SK-N-SH treated with all-trans-retinoic acid at 6 μM for 48 hours (cell line): ENCODE data around the gene ZFHX3.

ENCODE experiments used
- ATAC-seq: fragments of 200-7000 bp; cut with Tn5 transposase; 3 replicates; pipeline ENCODE4 v1.9.1; 2020; ENCODE audit warnings: mild to moderate bottlenecking, moderate library complexity
- BACH2 ChIP-seq: fragments of 250-450 bp; sonication (Bioruptor Pico); IDR thresholded peaks from 2 replicates; pipeline ENCODE4 v1.9.0; 2021; ENCODE audit warnings: mild to moderate bottlenecking, borderline replicate concordance
- CREB5 ChIP-seq: fragments of 250-450 bp; sonication (Bioruptor Pico); IDR thresholded peaks from 2 replicates; pipeline ENCODE4 v1.5.1; 2020; ENCODE audit warnings: low read depth, mild to moderate bottlenecking, moderate library complexity
- CSDC2 ChIP-seq: fragments of 250-450 bp; sonication (Bioruptor Pico); IDR thresholded peaks from 2 replicates; pipeline ENCODE4 v1.5.0; 2020; ENCODE audit warnings: mild to moderate bottlenecking, moderate library complexity
- CSRNP3 ChIP-seq: fragments of 250-450 bp; sonication (Bioruptor Pico); IDR thresholded peaks from 2 replicates; pipeline ENCODE4 v1.5.1; 2021; ENCODE audit warnings: mild to moderate bottlenecking, moderate library complexity
- ESRRG ChIP-seq: fragments of 250-450 bp; sonication (Bioruptor Pico); IDR thresholded peaks from 2 replicates; pipeline ENCODE4 v1.6.1; 2021; ENCODE audit warnings: mild to moderate bottlenecking
- OSR1 ChIP-seq: fragments of 250-450 bp; sonication (Bioruptor Pico); IDR thresholded peaks from 2 replicates; pipeline ENCODE4 v1.8.0; 2022; ENCODE audit warnings: moderate library complexity, mild to moderate bottlenecking, inconsistent platforms
- PATZ1 ChIP-seq: fragments of 250-450 bp; sonication (Bioruptor Pico); IDR thresholded peaks from 2 replicates; pipeline ENCODE4 v1.8.0; 2020; ENCODE audit warnings: mild to moderate bottlenecking, moderate library complexity, borderline replicate concordance
- POU6F1 ChIP-seq: fragments of 250-450 bp; sonication (Bioruptor Pico); IDR thresholded peaks from 2 replicates; pipeline ENCODE4 v1.8.0; 2021; ENCODE audit warnings: low read depth, mild to moderate bottlenecking, moderate library complexity, borderline replicate concordance
- PPARA ChIP-seq: fragments of 250-450 bp; sonication (Bioruptor Pico); IDR thresholded peaks from 2 replicates; pipeline ENCODE4 v1.5.0; 2020; ENCODE audit warnings: mild to moderate bottlenecking, borderline replicate concordance
- RARB ChIP-seq: fragments of 250-450 bp; sonication (Bioruptor Pico); IDR thresholded peaks from 2 replicates; pipeline ENCODE4 v1.8.0; 2021; ENCODE audit warnings: mild to moderate bottlenecking, moderate library complexity
- SNAI2 ChIP-seq: fragments of 250-450 bp; sonication (Bioruptor Pico); IDR thresholded peaks from 2 replicates; pipeline ENCODE4 v1.5.0; 2020; ENCODE audit warnings: mild to moderate bottlenecking, moderate library complexity
- TOX ChIP-seq: fragments of 250-450 bp; sonication (Bioruptor Pico); IDR thresholded peaks from 2 replicates; pipeline ENCODE4 v1.8.0; 2021; ENCODE audit warnings: mild to moderate bottlenecking, moderate library complexity, borderline replicate concordance
- TSHZ2 ChIP-seq: fragments of 250-450 bp; sonication (Bioruptor Pico); IDR thresholded peaks from 2 replicates; pipeline ENCODE4 v1.5.0; 2020; ENCODE audit warnings: mild to moderate bottlenecking, moderate library complexity
- ZC3H10 ChIP-seq: fragments of 250-450 bp; sonication (Bioruptor Pico); IDR thresholded peaks from 2 replicates; pipeline ENCODE4 v1.5.1; 2021; ENCODE audit warnings: mild to moderate bottlenecking, moderate library complexity
- ZFP3 ChIP-seq: fragments of 250-450 bp; sonication (Bioruptor Pico); IDR thresholded peaks from 2 replicates; pipeline ENCODE4 v1.5.0; 2020; ENCODE audit warnings: mild to moderate bottlenecking, moderate library complexity
- ZFP30 ChIP-seq: fragments of 450-650 bp; formaldehyde crosslinking; IDR thresholded peaks from 2 replicates; pipeline ENCODE4 v1.5.0; 2022; ENCODE audit warnings: mild to moderate bottlenecking, moderate library complexity
- ZNF565 ChIP-seq: fragments of 450-650 bp; formaldehyde crosslinking; conservative IDR thresholded peaks from 2 replicates; pipeline ENCODE4 v1.5.0; 2020; ENCODE audit warnings: low read depth, mild to moderate bottlenecking, moderate library complexity
- ZNF70 ChIP-seq: fragments of 450-650 bp; formaldehyde crosslinking; IDR thresholded peaks from 2 replicates; pipeline ENCODE4 v1.5.0; 2020; ENCODE audit warnings: mild to moderate bottlenecking, moderate library complexity
- ZNF8 ChIP-seq: fragments of 450-650 bp; formaldehyde crosslinking; IDR thresholded peaks from 2 replicates; pipeline ENCODE4 v1.5.0; 2020; ENCODE audit warnings: mild to moderate bottlenecking, moderate library complexity

The ZFHX3 gene

GRCh38 chr16:72903176-72903575 is 144.8 kb downstream of the ZFHX3 start:
- TF ChIP-seq ZC3H10 (CRISPR knock-in tag) (no peak), TSHZ2 (CRISPR knock-in tag) (no peak), CSDC2 (CRISPR knock-in tag) (no peak), PATZ1 (CRISPR knock-in tag) (no peak), ESRRG (CRISPR knock-in tag) (no peak), TOX (CRISPR knock-in tag) (no peak), ZFP3 (CRISPR knock-in tag) (no peak), OSR1 (CRISPR knock-in tag) (no peak), BACH2 (CRISPR knock-in tag) (no peak), RARB (no peak), CSRNP3 (CRISPR knock-in tag) (no peak), ZNF70 (no peak)
- no peak for ATAC-seq

GRCh38 chr16:72902206-72902605 is 145.7 kb downstream of the ZFHX3 start:
- TF ChIP-seq TSHZ2 (CRISPR knock-in tag) (no peak), OSR1 (CRISPR knock-in tag) (no peak), TOX (CRISPR knock-in tag) (no peak), PATZ1 (CRISPR knock-in tag) (no peak)
- TF ChIP-seq, all 23 proteins: peak for 0
- ATAC-seq = no peak

- ATAC-seq = no peak
- TF ChIP-seq OSR1 (CRISPR knock-in tag) (no peak), RARB (no peak), ZNF565 (CRISPR knock-in tag) (no peak), CREB5 (CRISPR knock-in tag) (no peak), SNAI2 (CRISPR knock-in tag) (no peak), PPARA (CRISPR knock-in tag) (no peak), POU6F1 (CRISPR knock-in tag) (no peak), ZFP30 (CRISPR knock-in tag) (no peak), BACH2 (CRISPR knock-in tag) (no peak), TSHZ2 (CRISPR knock-in tag) (no peak), ZNF8 (CRISPR knock-in tag) (no peak)
Observed at GRCh38 chr16:72901000-72901627, 146.8 kb downstream of the ZFHX3 start.
